DMS153 treated with DMSO at 0.1 percent for 48 hours (cell line): ENCODE results near the gene C2CD3.

Experiments used
- DNase-seq: peaks from one replicate; lab custom pipeline; 2025; ENCODE audit not compliant: unreplicated experiment; lab: John Stamatoyannopoulos, UW

C2CD3 gene

GRCh38 chr11:73982990-73983740, 187.6 kb downstream of the C2CD3 start:
- peak; percentile 94 for DNase-seq

GRCh38 chr11:73982595-73982989, 188.2 kb downstream of the C2CD3 start, which contains the start of gene UCP2:
Gene UCP2 (minus strand): TSS chr11:73982843. CDS start chr11:73978378, 4,465 bp downstream.
- DNase-seq, result peak; percentile 75

DNA sequence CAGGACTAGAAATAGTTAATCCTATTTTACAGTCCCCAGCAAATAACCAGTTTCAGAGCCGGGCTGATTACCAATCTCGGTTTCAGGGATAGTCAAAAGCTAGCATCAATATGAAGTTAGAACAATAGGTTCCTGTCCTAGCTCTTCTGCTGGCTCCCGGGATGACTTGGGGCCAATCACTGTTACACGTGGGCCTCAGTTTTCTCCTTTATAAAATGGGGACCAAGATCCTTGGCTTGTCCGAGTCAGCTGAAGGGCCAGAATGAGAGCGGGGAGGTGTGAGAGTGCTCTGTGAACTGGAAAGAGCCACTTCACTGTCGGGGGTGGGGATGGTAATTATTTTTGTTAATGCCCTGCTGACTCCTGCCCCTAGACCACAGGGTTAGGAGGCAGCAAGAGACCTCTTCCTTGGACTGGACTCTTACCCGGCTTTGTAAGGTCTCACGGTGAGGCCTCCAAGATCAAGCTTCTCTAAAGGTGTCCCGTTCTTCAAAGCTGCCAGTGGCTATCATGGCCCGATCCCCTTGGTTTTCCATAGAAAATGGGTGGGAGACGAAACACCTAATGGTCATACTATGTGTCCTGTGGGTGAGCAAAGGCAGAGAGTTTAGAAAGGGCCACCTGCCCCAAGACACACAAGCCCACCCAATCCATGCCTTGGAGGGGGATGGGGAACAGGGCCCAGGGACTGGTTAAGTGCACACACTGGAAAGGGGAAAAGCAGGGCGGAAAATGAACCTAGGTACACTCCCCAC, 189.6 kb downstream of the C2CD3 start:
- no peak for DNase-seq

DNA sequence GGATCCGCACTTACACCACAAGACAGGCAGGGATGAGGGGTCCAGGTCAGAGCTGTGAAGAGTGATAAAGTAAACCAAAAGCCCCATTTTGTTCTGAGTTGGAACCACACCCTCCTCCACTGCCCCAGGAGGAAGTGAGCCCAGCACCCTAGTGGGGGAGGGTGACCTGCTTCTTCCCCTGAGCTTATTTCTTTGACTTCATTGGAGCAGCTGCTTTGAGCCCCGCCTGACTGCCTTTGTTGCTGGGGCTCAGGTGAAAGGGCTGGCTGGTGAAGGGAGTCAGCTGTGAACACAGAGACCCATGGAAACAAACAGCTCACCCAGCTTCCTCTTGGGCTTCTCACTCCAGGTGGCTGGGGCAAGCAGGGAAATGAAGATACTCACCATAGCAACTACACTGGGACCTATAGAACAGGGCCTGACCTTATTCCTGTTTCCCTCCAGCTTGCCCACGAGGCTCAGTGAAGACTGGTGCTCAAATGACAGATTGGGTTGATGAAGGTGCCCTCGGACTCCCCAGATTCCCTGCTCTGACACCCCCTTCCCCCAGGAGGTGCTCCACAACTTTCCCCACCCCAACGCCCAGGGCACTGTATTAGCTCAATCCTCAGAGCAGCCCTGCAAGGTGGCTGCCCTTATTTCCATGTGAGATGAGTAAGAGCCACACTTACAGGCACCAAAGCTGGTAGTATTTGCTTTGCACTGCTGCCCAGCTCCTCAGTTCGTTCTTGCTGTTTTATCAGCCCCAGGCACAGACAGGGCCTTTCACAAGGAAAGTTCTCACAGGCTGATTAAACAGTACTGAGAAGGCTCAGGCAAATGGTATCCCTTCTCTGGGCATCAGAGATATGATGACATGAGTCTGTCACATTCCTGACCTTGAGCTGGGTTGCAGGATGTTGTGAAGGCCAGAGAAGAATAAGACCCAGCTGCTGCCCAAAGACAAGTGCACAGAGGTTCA, 190.5 kb downstream of the C2CD3 start:
- peak; percentile 79 for DNase-seq

GRCh38 chr11:73978576-73979086, 192.2 kb downstream of the C2CD3 start:
- no peak for DNase-seq

DNA sequence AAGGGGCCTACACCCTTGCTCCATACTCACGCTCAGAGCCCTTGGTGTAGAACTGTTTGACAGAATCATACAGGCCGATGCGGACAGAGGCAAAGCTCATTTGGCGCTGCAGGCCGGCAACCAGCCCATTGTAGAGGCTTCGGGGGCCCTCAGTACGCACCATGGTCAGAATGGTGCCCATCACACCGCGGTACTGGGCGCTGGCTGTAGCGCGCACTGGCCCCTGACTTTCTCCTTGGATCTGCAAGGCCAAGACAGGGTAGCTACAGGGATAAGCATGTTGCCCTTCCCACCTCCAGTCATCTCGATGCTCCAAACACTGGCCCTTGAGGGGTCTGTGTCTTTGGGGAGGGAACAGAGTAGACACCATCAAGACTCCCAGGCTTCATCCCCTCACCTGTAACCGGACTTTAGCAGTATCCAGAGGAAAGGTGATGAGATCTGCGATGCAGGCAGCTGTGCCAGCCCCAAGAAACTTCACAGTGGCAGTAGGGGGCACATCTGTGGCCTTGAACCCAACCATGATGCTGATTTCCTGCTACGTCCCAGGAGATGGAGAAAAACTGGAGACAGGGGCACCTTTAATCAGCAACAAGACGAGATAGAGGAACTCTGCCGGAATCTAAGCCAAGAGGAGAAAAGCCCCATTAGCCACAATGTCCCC, 192.8 kb downstream of the C2CD3 start:
- no peak for DNase-seq

- no peak for DNase-seq
These were observed 194.2 kb downstream of the C2CD3 start for GRCh38 chr11:73976451-73977151.

- DNase-seq, result no peak
These were observed 195.4 kb downstream of the C2CD3 start for GRCh38 chr11:73975479-73975757.

DNA sequence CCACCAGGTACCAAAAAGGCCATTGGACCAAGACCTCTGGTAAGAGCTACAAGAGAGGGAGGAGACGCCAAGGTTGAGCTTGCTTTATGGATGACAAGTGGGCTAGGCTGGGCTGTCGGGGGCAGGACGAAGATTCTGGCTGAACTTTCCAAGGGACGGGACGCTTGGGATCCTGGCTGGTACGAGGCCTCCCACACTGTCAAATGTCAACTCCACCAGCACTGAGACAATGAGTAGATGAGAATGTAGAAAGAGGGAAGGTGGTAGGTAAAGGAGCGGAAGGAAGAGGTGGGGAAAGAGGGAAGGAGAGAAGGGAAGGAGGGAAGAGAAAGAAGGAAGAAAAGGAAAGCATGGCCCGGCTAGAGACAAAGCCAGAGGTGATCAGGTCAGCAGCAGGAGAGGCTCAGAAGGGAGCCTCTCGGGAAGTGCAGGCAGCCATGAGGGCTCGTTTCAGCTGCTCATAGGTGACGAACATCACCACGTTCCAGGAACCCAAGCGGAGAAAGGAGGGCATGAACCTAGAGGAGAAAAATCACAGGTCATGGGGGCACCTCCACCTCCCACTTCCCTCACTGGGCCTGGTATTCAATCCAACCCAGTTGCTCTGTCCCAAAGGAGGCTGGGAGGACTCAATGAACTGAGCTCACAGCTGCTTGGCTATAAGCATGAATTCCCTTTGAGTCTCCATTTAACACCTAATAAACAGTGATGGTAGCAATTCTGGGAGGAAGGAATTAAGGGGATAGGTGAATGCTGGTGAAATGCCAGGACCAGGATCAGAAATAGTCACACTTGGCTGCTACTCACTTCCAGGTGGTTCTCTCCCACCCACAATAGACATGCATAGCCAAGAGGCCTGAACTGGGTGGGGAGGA, 196.0 kb downstream of the C2CD3 start:
- DNase-seq, result no peak

GRCh38 chr11:73972620-73973449, 198.0 kb downstream of the C2CD3 start:
- no peak for DNase-seq

- no peak for DNase-seq
These were observed 198.6 kb downstream of the C2CD3 start for GRCh38 chr11:73972187-73972586.

DNA sequence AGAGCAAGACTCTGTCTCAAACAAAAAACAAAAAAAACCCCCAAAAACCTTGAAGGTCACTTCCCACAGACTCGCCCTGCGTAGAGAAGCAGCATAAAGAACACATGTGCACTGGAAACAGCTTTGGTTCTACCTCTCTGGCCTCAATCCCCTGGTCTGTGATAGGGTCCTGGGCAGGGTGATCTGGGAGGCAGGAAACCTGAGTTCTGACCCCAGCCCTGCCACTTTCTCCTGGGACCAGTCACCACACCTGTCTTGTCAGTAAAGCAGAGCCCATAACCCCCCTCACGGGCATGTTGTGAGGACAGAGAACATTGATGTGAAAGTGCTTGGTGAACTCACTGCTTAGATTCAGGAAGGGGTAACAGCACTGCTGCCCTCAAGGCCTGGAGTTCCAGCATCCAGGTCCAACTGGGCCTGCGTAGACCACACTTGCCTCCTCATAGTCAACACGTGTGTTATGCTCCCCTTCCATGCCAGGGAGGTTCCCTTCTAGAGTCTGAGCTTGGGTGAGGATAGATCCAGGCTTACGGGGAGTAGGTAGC, 199.6 kb downstream of the C2CD3 start:
- DNase-seq, result no peak

GRCh38 chr11:73969991-73970800, 200.6 kb downstream of the C2CD3 start:
- no peak for DNase-seq

- DNase-seq, result no peak
These were observed 201.7 kb downstream of the C2CD3 start for GRCh38 chr11:73969091-73969490.

GRCh38 chr11:73968356-73968966, 202.3 kb downstream of the C2CD3 start:
- DNase-seq, result no peak

- no peak for DNase-seq
These were observed 205.1 kb downstream of the C2CD3 start for GRCh38 chr11:73965764-73966121.
